MM.1S (cell line): ENCODE results near the gene RXFP4.

Source experiments
- DNase-seq: peaks from one replicate; pipeline ENCODE4 v3.0.0-alpha.2; 2015
- H2AFZ ChIP-seq: fragments of 300-600 bp; sonication (generic); 2 replicates; pipeline ENCODE4 v1.6.0; 2016; ENCODE audit warnings: antibody characterized with exemption, low read length
- H3F3A ChIP-seq: fragments of 300-600 bp; sonication (generic); 2 replicates; pipeline ENCODE4 v1.6.1; 2016; ENCODE audit warnings: mild to moderate bottlenecking, antibody characterized with exemption, low read length, moderate library complexity, mixed read lengths; ENCODE audit not compliant: insufficient read depth
- H3K27ac ChIP-seq: fragments of 300-600 bp; sonication (generic); 2 replicates; pipeline ENCODE4 v1.5.1; 2016; ENCODE audit warnings: mild to moderate bottlenecking, low read length
- H3K27me3 ChIP-seq: fragments of 300-600 bp; sonication (generic); replicated peaks from 2 replicates; pipeline ENCODE4 v1.6.0; 2016; ENCODE audit warnings: low read length; ENCODE audit not compliant: insufficient read depth
- H3K36me3 ChIP-seq: fragments of 300-600 bp; sonication (generic); replicated peaks from 2 replicates; pipeline ENCODE4 v1.6.1; 2016; ENCODE audit warnings: mild to moderate bottlenecking, low read length, mixed read lengths; ENCODE audit not compliant: insufficient read depth
- H3K4me1 ChIP-seq: fragments of 300-600 bp; sonication (generic); 2 replicates; pipeline ENCODE4 v1.6.1; 2016; ENCODE audit warnings: low read length, mixed read lengths
- H3K4me2 ChIP-seq: fragments of 300-600 bp; sonication (generic); 2 replicates; pipeline ENCODE4 v1.6.0; 2016; ENCODE audit warnings: low read depth, low read length
- H3K4me3 ChIP-seq: fragments of 300-600 bp; sonication (generic); 2 replicates; pipeline ENCODE4 v1.5.1; 2016; ENCODE audit warnings: low read length, mixed read lengths
- H3K79me2 ChIP-seq: fragments of 300-600 bp; sonication (generic); 2 replicates; pipeline ENCODE4 v1.6.1; 2016; ENCODE audit warnings: mixed run types, low read length, mixed read lengths
- H3K9ac ChIP-seq: fragments of 300-600 bp; sonication (generic); 2 replicates; pipeline ENCODE4 v1.6.1; 2016; ENCODE audit warnings: low read length, mixed read lengths
- H3K9me2 ChIP-seq: fragments of 300-600 bp; sonication (generic); replicated peaks from 2 replicates; pipeline ENCODE4 v1.6.1; 2016; ENCODE audit warnings: mild to moderate bottlenecking, low read length, mixed read lengths; ENCODE audit not compliant: insufficient read depth
- H3K9me3 ChIP-seq: fragments of 300-600 bp; sonication (generic); replicated peaks from 2 replicates; pipeline ENCODE4 v1.6.1; 2016; ENCODE audit warnings: mild to moderate bottlenecking, low read length, mixed read lengths; ENCODE audit not compliant: insufficient read depth
- H4K20me1 ChIP-seq: fragments of 300-600 bp; sonication (generic); 2 replicates; pipeline ENCODE4 v1.6.1; 2016; ENCODE audit warnings: mild to moderate bottlenecking, low read length, moderate library complexity, mixed read lengths; ENCODE audit not compliant: insufficient read depth
- EZH2 ChIP-seq: fragments of 300-600 bp; sonication (generic); optimal IDR thresholded peaks from 2 replicates; pipeline ENCODE3; 2017; ENCODE audit warnings: low read depth, mild to moderate bottlenecking, antibody characterized with exemption, low read length, mixed read lengths
- EZH2phosphoT487 ChIP-seq: fragments of 300-600 bp; sonication (generic); IDR thresholded peaks from 2 replicates; pipeline ENCODE4 v1.6.1; 2018; ENCODE audit warnings: antibody characterized with exemption, low read length
- TF ChIP-seq, protein P1 (sequence below): fragments of 300-600 bp; sonication (generic); IDR thresholded peaks from 2 replicates; pipeline ENCODE4 v1.5.1; 2016; ENCODE audit warnings: antibody characterized with exemption, low read length, mixed read lengths

Gene RXFP4

GRCh38 chr1:155934936-155935590 lies 6.4 kb upstream of the RXFP4 start:
- DNase-seq, result no peak
- Histone ChIP-seq H3K36me3 (peaks cover 8% of the 10 kb centered on the region; the same call in 1 of the 2 replicates), H2AFZ (peak overlapping the region; percentile 43), H4K20me1 (peaks cover 12% of the 10 kb centered on the region), H3K27ac (peak overlapping the region; percentile 67; the same call in 1 of the 2 replicates), H3K4me2 (peak overlapping the region; percentile 70), H3F3A (peaks cover 29% of the 10 kb centered on the region), H3K9ac (peak overlapping the region; percentile 91), H3K9me3 (no peaks in the 10 kb centered on the region), H3K79me2 (peaks cover 47% of the 10 kb centered on the region), H3K9me2 (no peaks in the 10 kb centered on the region), H3K27me3 (no peaks in the 10 kb centered on the region), H3K4me1 (peaks cover 20% of the 10 kb centered on the region), H3K4me3 (peak overlapping the region; percentile 85)
- TF ChIP-seq, protein P1, sequence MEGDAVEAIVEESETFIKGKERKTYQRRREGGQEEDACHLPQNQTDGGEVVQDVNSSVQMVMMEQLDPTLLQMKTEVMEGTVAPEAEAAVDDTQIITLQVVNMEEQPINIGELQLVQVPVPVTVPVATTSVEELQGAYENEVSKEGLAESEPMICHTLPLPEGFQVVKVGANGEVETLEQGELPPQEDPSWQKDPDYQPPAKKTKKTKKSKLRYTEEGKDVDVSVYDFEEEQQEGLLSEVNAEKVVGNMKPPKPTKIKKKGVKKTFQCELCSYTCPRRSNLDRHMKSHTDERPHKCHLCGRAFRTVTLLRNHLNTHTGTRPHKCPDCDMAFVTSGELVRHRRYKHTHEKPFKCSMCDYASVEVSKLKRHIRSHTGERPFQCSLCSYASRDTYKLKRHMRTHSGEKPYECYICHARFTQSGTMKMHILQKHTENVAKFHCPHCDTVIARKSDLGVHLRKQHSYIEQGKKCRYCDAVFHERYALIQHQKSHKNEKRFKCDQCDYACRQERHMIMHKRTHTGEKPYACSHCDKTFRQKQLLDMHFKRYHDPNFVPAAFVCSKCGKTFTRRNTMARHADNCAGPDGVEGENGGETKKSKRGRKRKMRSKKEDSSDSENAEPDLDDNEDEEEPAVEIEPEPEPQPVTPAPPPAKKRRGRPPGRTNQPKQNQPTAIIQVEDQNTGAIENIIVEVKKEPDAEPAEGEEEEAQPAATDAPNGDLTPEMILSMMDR, result no peak
- TF ChIP-seq EZH2phosphoT487, result no peak
- TF ChIP-seq EZH2, result no peak

GRCh38 chr1:155938220-155938627 lies 3.2 kb upstream of the RXFP4 start:
- no peaks in the 10 kb centered on the region for H3K9me3 ChIP-seq
- no peak overlapping the region for H3K9ac ChIP-seq
- H3K4me2 ChIP-seq, result no peak overlapping the region
- no peak overlapping the region for H2AFZ ChIP-seq
- H3K27ac ChIP-seq, result no peak overlapping the region
- H4K20me1 ChIP-seq, result no peaks in the 10 kb centered on the region
- TF ChIP-seq, protein P1, result peak; percentile 93
- TF ChIP-seq EZH2phosphoT487, result no peak
- no peaks in the 10 kb centered on the region for H3K27me3 ChIP-seq
- no peak overlapping the region for H3K4me3 ChIP-seq
- H3K36me3 ChIP-seq, result no peaks in the 10 kb centered on the region
- peaks cover 37% of the 10 kb centered on the region for H3K4me1 ChIP-seq
- DNase-seq, result peak; percentile 84
- peaks cover 15% of the 10 kb centered on the region for H3K79me2 ChIP-seq
- no peaks in the 10 kb centered on the region for H3K9me2 ChIP-seq
- peaks cover 46% of the 10 kb centered on the region for H3F3A ChIP-seq

DNA sequence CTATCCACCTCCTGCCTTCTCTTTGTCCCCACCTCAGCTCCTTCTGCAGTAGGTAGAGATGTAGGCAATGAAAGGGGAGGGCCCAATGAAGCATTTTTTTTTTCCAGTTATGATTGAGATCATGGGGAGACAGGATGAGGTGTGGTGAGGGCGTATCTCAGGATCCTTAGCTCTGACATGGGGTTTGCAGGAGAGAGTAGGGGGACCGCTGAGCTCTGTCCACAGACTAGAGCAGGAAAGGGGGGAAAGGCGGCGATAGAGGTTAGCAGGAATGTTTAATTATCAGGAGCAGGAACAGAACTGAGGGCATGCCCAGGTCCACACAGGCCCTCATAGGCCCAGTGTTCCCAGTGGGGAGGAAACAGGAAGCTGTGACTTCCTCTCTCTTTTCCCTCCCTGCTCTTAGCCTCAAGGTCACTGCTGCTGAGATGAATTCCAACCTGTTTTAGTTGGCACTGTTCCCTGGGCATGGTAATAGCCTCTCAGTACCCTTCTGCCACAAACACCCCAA lies 901 bp upstream of the RXFP4 start:
- Histone ChIP-seq H4K20me1 (no peaks in the 10 kb centered on the region), H3K36me3 (no peaks in the 10 kb centered on the region), H3K9ac (peak overlapping the region; percentile 3; the same call in 1 of the 2 replicates), H3F3A (peaks cover 62% of the 10 kb centered on the region), H3K9me2 (no peaks in the 10 kb centered on the region), H2AFZ (no peak overlapping the region), H3K9me3 (no peaks in the 10 kb centered on the region), H3K4me3 (no peak overlapping the region), H3K4me2 (peak overlapping the region; percentile 5; the same call in 1 of the 2 replicates), H3K79me2 (peaks cover 5% of the 10 kb centered on the region; the same call in 1 of the 2 replicates), H3K4me1 (peaks cover 60% of the 10 kb centered on the region), H3K27me3 (no peaks in the 10 kb centered on the region), H3K27ac (peak overlapping the region; percentile 55; the same call in 1 of the 2 replicates)
- no peak for DNase-seq
- TF ChIP-seq EZH2phosphoT487, result no peak
- TF ChIP-seq EZH2, result no peak
- TF ChIP-seq, protein P1, result no peak
